HepG2 (cell line): ENCODE results near the gene ARHGAP15. TPM values are rescaled to one million over a fixed set of nuclear protein-coding genes. Genes with fewer than 3 reads are reported as not detected.

Experiments
- ATAC-seq: fragments of 200-7000 bp; cut with Tn5 transposase; 3 replicates; pipeline ENCODE4 v1.9.1; 2020; ENCODE audit warnings: mild to moderate bottlenecking, moderate library complexity
- BruUV-seq: library from RNA; stranded (reverse); fragments of 400-500 nt; replicated peaks from 2 replicates; lab custom pipeline; 2021; lab: Mats Ljungman, UMichigan
- CTCF ChIA-PET: fragments of 300-600 bp; formaldehyde crosslinking; extraction: SDS; loops from one replicate; lab custom pipeline; 2021; ENCODE audit warnings: low total read pairs, inconsistent platforms, low intra/inter-chr PET ratio; lab: Yijun Ruan, JAX
- POLR2A ChIA-PET: fragments of 350-600 bp; sonication (Branson Sonifier 250); formaldehyde crosslinking; loops from one replicate; lab custom pipeline; 2020; ENCODE audit warnings: antibody characterized with exemption, inconsistent platforms; lab: Yijun Ruan, JAX
- DNase-seq: peaks from one replicate; pipeline ENCODE4 v3.0.0-alpha.2; 2015; ENCODE audit warnings: low spot score
- FAIRE-seq: peaks from 3 replicates; lab custom pipeline; 2011; peaks lifted over from hg19 to GRCh38; lab: Jason Lieb, UNC
- H2AFZ ChIP-seq: one replicate; pipeline ENCODE4 v1.6.1; 2011; ENCODE audit warnings: low read length, inconsistent platforms
- H3K27ac ChIP-seq: fragments of 300-600 bp; 3 replicates; pipeline ENCODE4 v1.8.0; 2011; ENCODE audit warnings: mixed run types, mild to moderate bottlenecking, mixed read lengths, low read length, inconsistent platforms; ENCODE audit not compliant: insufficient read depth; ENCODE audit errors: extremely low read length
- H3K27me3 ChIP-seq, 2 experiments: fragments of 200-600 bp in 1 of 2; 2 replicates in 1 of 2; 3 replicates in 1 of 2; pipeline versions ENCODE4 v1.6.0 to v1.8.0; 2011; ENCODE audit warnings: low read length in 2 of 2, mild to moderate bottlenecking in 2 of 2, moderate library complexity in 2 of 2, inconsistent platforms in 1 of 2; ENCODE audit not compliant: insufficient read depth in 2 of 2, control insufficient read depth in 1 of 2
- H3K36me3 ChIP-seq, 2 experiments: fragments of 200-600 bp in 1 of 2; replicated peaks in 1 of 2; 2 replicates in 1 of 2; 3 replicates in 1 of 2; pipeline versions ENCODE4 v1.5.1 to v1.8.0; 2011; ENCODE audit warnings: low read length in 2 of 2, inconsistent platforms in 1 of 2; ENCODE audit not compliant: insufficient read depth in 2 of 2, control insufficient read depth in 1 of 2
- H3K4me1 ChIP-seq: 2 replicates; pipeline ENCODE4 v1.5.1; 2012; ENCODE audit warnings: low read length, inconsistent platforms; ENCODE audit not compliant: insufficient read depth
- H3K4me2 ChIP-seq: 2 replicates; pipeline ENCODE4 v1.6.0; 2011; ENCODE audit warnings: low read depth, low read length, inconsistent platforms
- H3K4me3 ChIP-seq, 3 experiments: fragments of 200-600 bp in 1 of 3; sonication (generic), shearing (Covaris generic) in 1 of 3; replicated peaks in 1 of 3; 2 replicates each; pipeline ENCODE4 v1.5.1; 2011 to 2016; ENCODE audit warnings: low read length in 3 of 3, inconsistent platforms in 2 of 3, low read depth in 2 of 3, mild to moderate bottlenecking in 2 of 3, control low read depth in 1 of 3, mixed read lengths in 1 of 3; ENCODE audit not compliant: insufficient read depth in 1 of 3
- H3K79me2 ChIP-seq: one replicate; pipeline ENCODE4 v1.6.1; 2011; ENCODE audit warnings: low read length, inconsistent platforms; ENCODE audit not compliant: insufficient read depth
- H3K9ac ChIP-seq: 2 replicates; pipeline ENCODE4 v1.6.0; 2011; ENCODE audit warnings: mild to moderate bottlenecking, low read depth, low read length, inconsistent platforms; ENCODE audit not compliant: insufficient read depth
- H3K9me3 ChIP-seq: 2 replicates; pipeline ENCODE4 v1.5.1; 2012; ENCODE audit warnings: mild to moderate bottlenecking, low read length
- H4K20me1 ChIP-seq: 2 replicates; pipeline ENCODE4 v1.6.0; 2011; ENCODE audit warnings: inconsistent platforms, mild to moderate bottlenecking, low read length, moderate library complexity; ENCODE audit not compliant: insufficient read depth
- CEBPB ChIP-seq: IDR thresholded peaks from 2 replicates; pipeline ENCODE4 v1.6.1; 2011; ENCODE audit warnings: low read depth, low read length, improper control_type of control experiment, borderline replicate concordance
- DR1 ChIP-seq: sonication (generic); formaldehyde crosslinking; IDR thresholded peaks from 2 replicates; pipeline ENCODE4 v1.8.0; 2021; ENCODE audit warnings: mild to moderate bottlenecking, missing genetic modification reagents, inconsistent platforms
- ELF4 ChIP-seq: sonication (generic); formaldehyde crosslinking; IDR thresholded peaks from 2 replicates; pipeline ENCODE4 v1.5.0; 2020; ENCODE audit warnings: missing genetic modification reagents, mild to moderate bottlenecking, moderate library complexity, borderline replicate concordance
- EP300 ChIP-seq, 3 experiments: sonication (generic) in 1 of 3; formaldehyde crosslinking in 1 of 3; IDR thresholded peaks; 2 replicates each; pipeline versions ENCODE4 v1.5.1 to v1.6.1; 2011 to 2020; ENCODE audit warnings: low read depth in 2 of 3, low read length in 2 of 3, borderline replicate concordance in 1 of 3, improper control_type of control experiment in 1 of 3, mild to moderate bottlenecking in 1 of 3, missing genetic modification reagents in 1 of 3, moderate library complexity in 1 of 3
- ESRRA ChIP-seq: sonication (generic); formaldehyde crosslinking; IDR thresholded peaks from 2 replicates; pipeline ENCODE4 v1.5.1; 2020; ENCODE audit warnings: mild to moderate bottlenecking, low read depth, missing genetic modification reagents
- FOXM1 ChIP-seq: sonication (generic); formaldehyde crosslinking; IDR thresholded peaks from 2 replicates; pipeline ENCODE4 v1.5.0; 2020; ENCODE audit warnings: missing genetic modification reagents
- HNRNPK ChIP-seq: fragments of 200-400 bp; formaldehyde crosslinking; IDR thresholded peaks from 2 replicates; pipeline ENCODE4 v1.6.1; 2018; ENCODE audit warnings: low read length, low read depth, moderate library complexity, mild to moderate bottlenecking; ENCODE audit not compliant: poor library complexity, severe bottlenecking
- NAIF1 ChIP-seq: sonication (generic); formaldehyde crosslinking; IDR thresholded peaks from 2 replicates; pipeline ENCODE4 v1.5.0; 2020; ENCODE audit warnings: mild to moderate bottlenecking, missing genetic modification reagents, borderline replicate concordance
- PAF1 ChIP-seq: IDR thresholded peaks from 2 replicates; pipeline ENCODE4 v1.6.1; 2016; ENCODE audit warnings: missing genetic modification reagents, missing compliant biosample characterization
- RBAK ChIP-seq: sonication (generic); formaldehyde crosslinking; IDR thresholded peaks from 2 replicates; pipeline ENCODE4 v1.5.1; 2020; ENCODE audit warnings: mild to moderate bottlenecking, missing genetic modification reagents
- TBP ChIP-seq: sonication (generic); formaldehyde crosslinking; IDR thresholded peaks from 2 replicates; pipeline ENCODE4 v1.5.0; 2020; ENCODE audit warnings: missing genetic modification reagents
- TFAP4 ChIP-seq: sonication (generic); IDR thresholded peaks from 2 replicates; pipeline ENCODE4 v1.6.1; 2016; ENCODE audit warnings: low read depth, borderline replicate concordance
- XRCC5 ChIP-seq: fragments of 200-400 bp; formaldehyde crosslinking; optimal IDR thresholded peaks from 2 replicates; pipeline ENCODE3; 2017; ENCODE audit warnings: mild to moderate bottlenecking, low read length
- ZKSCAN8 ChIP-seq: IDR thresholded peaks from 2 replicates; pipeline ENCODE4 v1.6.1; 2016; ENCODE audit warnings: borderline replicate concordance, missing genetic modification reagents, missing compliant biosample characterization
- ZNF367 ChIP-seq: sonication (generic); formaldehyde crosslinking; IDR thresholded peaks from 2 replicates; pipeline ENCODE4 v1.4.0; 2020; ENCODE audit warnings: missing genetic modification reagents, borderline replicate concordance
- ZSCAN31 ChIP-seq: sonication (generic); formaldehyde crosslinking; IDR thresholded peaks from 2 replicates; pipeline ENCODE4 v1.5.0; 2020; ENCODE audit warnings: low read depth, mild to moderate bottlenecking, missing genetic modification reagents
- WGBS: methylation state at CpG from one replicate; pipeline ENCODE4 v1.1.6; 2017; ENCODE audit warnings: low lambda C conversion rate; 5-methylcytosine and 5-hydroxymethylcytosine counted together
- in situ Hi-C: cut with HindIII; loops from 2 replicates; pipeline ENCODE4 v1.10.0; 2017; ENCODE audit warnings: low pct_unique_long_range_greater_than_20kb; ENCODE audit not compliant: extremely low pct_ligation_motif_present
- intact Hi-C: fragments of 100-400 bp; cut with micrococcal nuclease; formaldehyde crosslinking; loops from one replicate; pipeline ENCODE4 v1.10.0; 2022; ENCODE audit not compliant: unreplicated experiment
- polyA plus RNA-seq, 8 experiments: library from polyadenylated mRNA; depleted of rRNA in 3 of 8; stranded (reverse) in 7 of 8; unstranded in 1 of 8; fragments of >200 nt; fragmentation: Illumina TruSeq in 4 of 8; extraction: Trizol in 4 of 8; gene quantifications; 2 replicates each; pipeline versions ENCODE4 v1.2.1 to v1.2.3, GENCODE V29; 2011 to 2016; ENCODE audit warnings: low read depth in 4 of 8, missing spikeins in 1 of 8, mixed read lengths in 1 of 8; ENCODE audit not compliant: insufficient read depth in 1 of 8
- total RNA-seq, 5 experiments: library from RNA; depleted of rRNA; stranded (reverse); fragments of >200 nt; fragmentation: Illumina TruSeq; extraction: Trizol; gene quantifications; 2 replicates each; pipeline ENCODE4 v1.2.3, GENCODE V29; 2016; ENCODE audit warnings: low read depth in 1 of 5
- TF ChIP-seq, protein P1 (sequence below), 2 experiments: IDR thresholded peaks; 2 replicates each; pipeline ENCODE4 v1.6.1; 2011 to 2012; ENCODE audit warnings: low read length in 2 of 2, borderline replicate concordance in 1 of 2, low read depth in 1 of 2, mild to moderate bottlenecking in 1 of 2, moderate library complexity in 1 of 2
- TF ChIP-seq, protein P2 (sequence below): sonication (generic); formaldehyde crosslinking; IDR thresholded peaks from 2 replicates; pipeline ENCODE4 v1.8.1; 2023; ENCODE audit warnings: mild to moderate bottlenecking, missing genetic modification reagents

The ARHGAP15 gene
- total and polyA plus RNA-seq, 2 of the 13 experiments (the other 11 are each of a cell fraction or from before 2014, with no cell fraction given) = 0.04 TPM; not detected in 1

- POLR2A ChIA-PET = no interaction called here
- CTCF ChIA-PET = no interaction called here
- no peak overlapping the region for H3K4me3 ChIP-seq
- no peak overlapping the region for H2AFZ ChIP-seq
- H3K9me3 ChIP-seq = peaks cover 16% of the 10 kb centered on the region
- DNase-seq = no peak
- no peak overlapping the region for H3K27ac ChIP-seq
- H3K4me2 ChIP-seq = no peak overlapping the region
- TF ChIP-seq XRCC5 = no peak
- TF ChIP-seq TBP (CRISPR knock-in tag) = no peak
- TF ChIP-seq EP300 (IDR thresholded peaks at IDR 0.05; ENCODE audit: low read depth in 2 of 2, low read length in 2 of 2) = no peak
- TF ChIP-seq EP300 (CRISPR knock-in tag; IDR thresholded peaks at IDR 0.05; ENCODE audit: borderline replicate concordance) = no peak
- no peak for TF ChIP-seq DR1 (CRISPR knock-in tag)
- TF ChIP-seq RBAK (CRISPR knock-in tag) = no peak
- TF ChIP-seq NAIF1 (CRISPR knock-in tag) = no peak
- no peak for TF ChIP-seq CEBPB
- no peak for TF ChIP-seq PAF1
- TF ChIP-seq, protein P1, sequence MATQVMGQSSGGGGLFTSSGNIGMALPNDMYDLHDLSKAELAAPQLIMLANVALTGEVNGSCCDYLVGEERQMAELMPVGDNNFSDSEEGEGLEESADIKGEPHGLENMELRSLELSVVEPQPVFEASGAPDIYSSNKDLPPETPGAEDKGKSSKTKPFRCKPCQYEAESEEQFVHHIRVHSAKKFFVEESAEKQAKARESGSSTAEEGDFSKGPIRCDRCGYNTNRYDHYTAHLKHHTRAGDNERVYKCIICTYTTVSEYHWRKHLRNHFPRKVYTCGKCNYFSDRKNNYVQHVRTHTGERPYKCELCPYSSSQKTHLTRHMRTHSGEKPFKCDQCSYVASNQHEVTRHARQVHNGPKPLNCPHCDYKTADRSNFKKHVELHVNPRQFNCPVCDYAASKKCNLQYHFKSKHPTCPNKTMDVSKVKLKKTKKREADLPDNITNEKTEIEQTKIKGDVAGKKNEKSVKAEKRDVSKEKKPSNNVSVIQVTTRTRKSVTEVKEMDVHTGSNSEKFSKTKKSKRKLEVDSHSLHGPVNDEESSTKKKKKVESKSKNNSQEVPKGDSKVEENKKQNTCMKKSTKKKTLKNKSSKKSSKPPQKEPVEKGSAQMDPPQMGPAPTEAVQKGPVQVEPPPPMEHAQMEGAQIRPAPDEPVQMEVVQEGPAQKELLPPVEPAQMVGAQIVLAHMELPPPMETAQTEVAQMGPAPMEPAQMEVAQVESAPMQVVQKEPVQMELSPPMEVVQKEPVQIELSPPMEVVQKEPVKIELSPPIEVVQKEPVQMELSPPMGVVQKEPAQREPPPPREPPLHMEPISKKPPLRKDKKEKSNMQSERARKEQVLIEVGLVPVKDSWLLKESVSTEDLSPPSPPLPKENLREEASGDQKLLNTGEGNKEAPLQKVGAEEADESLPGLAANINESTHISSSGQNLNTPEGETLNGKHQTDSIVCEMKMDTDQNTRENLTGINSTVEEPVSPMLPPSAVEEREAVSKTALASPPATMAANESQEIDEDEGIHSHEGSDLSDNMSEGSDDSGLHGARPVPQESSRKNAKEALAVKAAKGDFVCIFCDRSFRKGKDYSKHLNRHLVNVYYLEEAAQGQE (IDR thresholded peaks at IDR 0.05; ENCODE audit: borderline replicate concordance in 1 of 2, low read depth in 1 of 2, low read length in 2 of 2) = no peak
- TF ChIP-seq ZSCAN31 = no peak
- TF ChIP-seq TFAP4 = no peak
- no peak for TF ChIP-seq HNRNPK
- TF ChIP-seq ZKSCAN8 (CRISPR knock-in tag) = no peak
- TF ChIP-seq ESRRA = no peak
- no peak for TF ChIP-seq ELF4 (CRISPR knock-in tag)
- no peak for TF ChIP-seq ZNF367 (CRISPR knock-in tag)
- TF ChIP-seq, protein P2, sequence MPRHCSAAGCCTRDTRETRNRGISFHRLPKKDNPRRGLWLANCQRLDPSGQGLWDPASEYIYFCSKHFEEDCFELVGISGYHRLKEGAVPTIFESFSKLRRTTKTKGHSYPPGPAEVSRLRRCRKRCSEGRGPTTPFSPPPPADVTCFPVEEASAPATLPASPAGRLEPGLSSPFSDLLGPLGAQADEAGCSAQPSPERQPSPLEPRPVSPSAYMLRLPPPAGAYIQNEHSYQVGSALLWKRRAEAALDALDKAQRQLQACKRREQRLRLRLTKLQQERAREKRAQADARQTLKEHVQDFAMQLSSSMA (CRISPR knock-in tag) = no peak
- no peak for TF ChIP-seq FOXM1
- no peaks in the 10 kb centered on the region for H3K79me2 ChIP-seq
- no peaks in the 10 kb centered on the region for H3K36me3 ChIP-seq
- no peaks in the 10 kb centered on the region for H3K27me3 ChIP-seq
- 0% methylated on average over 1 of the region's 1 CpG for WGBS
- no peaks in the 10 kb centered on the region for H3K4me1 ChIP-seq
- ATAC-seq = no peak
- no peak overlapping the region for H3K9ac ChIP-seq
- intact Hi-C loops (no loop called here), in situ Hi-C loops (no loop called here)
- H4K20me1 ChIP-seq = no peaks in the 10 kb centered on the region
- BruUV-seq = no TSS peak
- no peak for FAIRE-seq
These were observed 587.3 kb downstream of the ARHGAP15 start for GRCh38 chr2:143716522-143716921.
